H1 (cell line): ENCODE measurements around the gene ADGRG1. TPM values are rescaled to one million over a fixed set of nuclear protein-coding genes. Genes with fewer than 3 reads are reported as not detected.

Source experiments
- EZH2 ChIP-seq: fragments of 200-600 bp; sonication (generic); IDR thresholded peaks from 2 replicates; pipeline ENCODE4 v1.7.1; 2012; ENCODE audit warnings: low read depth, mild to moderate bottlenecking, moderate library complexity, low read length, inconsistent platforms; ENCODE audit not compliant: severe bottlenecking
- RAD21 ChIP-seq, 2 experiments: IDR thresholded peaks in 1 of 2; conservative IDR thresholded peaks in 1 of 2; 2 replicates each; pipeline ENCODE4 v1.6.1; 2011; ENCODE audit warnings: low read depth in 2 of 2, low read length in 2 of 2, improper control_type of control experiment in 1 of 2, inconsistent platforms in 1 of 2, mild to moderate bottlenecking in 1 of 2, moderate library complexity in 1 of 2
- polyA plus RNA-seq, 7 experiments: library from polyadenylated mRNA; depleted of rRNA in 3 of 7; stranded (reverse) in 5 of 7; unstranded in 2 of 7; fragments of >200 nt in 5 of 7; fragments of 200-250 nt in 2 of 7; gene quantifications; 1 replicate in 5 of 7; 2 replicates in 1 of 7; 4 replicates in 1 of 7; pipeline versions ENCODE4 v1.2.1 to v1.2.3, GENCODE V29; 2011 to 2013; ENCODE audit warnings: missing spikeins in 2 of 7, mixed read lengths in 2 of 7
- total RNA-seq: library from RNA; stranded (reverse); fragmentation: NEBNext Ultra II Directional; extraction: Animal tissue kit (Norgen Biotek cat#: 25700); gene quantifications from 2 replicates; pipeline ENCODE4 v1.2.1, GENCODE V29; 2021

Gene ADGRG1
- total and polyA plus RNA-seq, 2 of the 8 experiments (the other 6 are each of a cell fraction or from before 2014, with no cell fraction given): 1.3 to 2.6 TPM

- TF ChIP-seq EZH2 (no peak), RAD21 (IDR thresholded peaks at IDR 0.05 in 1 of 2, conservative IDR thresholded peaks at IDR 0.05 in 1 of 2; ENCODE audit: low read depth in 2 of 2, low read length in 2 of 2) (no peak)
These were observed 18.9 kb downstream of the ADGRG1 start (continued) for GRCh38 chr16:57647136-57647875.
